ENCODE measurements around the gene PSMB1. TPM values are rescaled to one million over a fixed set of nuclear protein-coding genes. Genes with fewer than 3 reads are reported as not detected.

Gene PSMB1
- total and polyA plus RNA-seq, 9 of the 15 experiments (the other 6 are each of a cell fraction or from before 2014, with no cell fraction given): 447 to 2,953 (median 884) TPM

- TF ChIP-seq, protein P1, sequence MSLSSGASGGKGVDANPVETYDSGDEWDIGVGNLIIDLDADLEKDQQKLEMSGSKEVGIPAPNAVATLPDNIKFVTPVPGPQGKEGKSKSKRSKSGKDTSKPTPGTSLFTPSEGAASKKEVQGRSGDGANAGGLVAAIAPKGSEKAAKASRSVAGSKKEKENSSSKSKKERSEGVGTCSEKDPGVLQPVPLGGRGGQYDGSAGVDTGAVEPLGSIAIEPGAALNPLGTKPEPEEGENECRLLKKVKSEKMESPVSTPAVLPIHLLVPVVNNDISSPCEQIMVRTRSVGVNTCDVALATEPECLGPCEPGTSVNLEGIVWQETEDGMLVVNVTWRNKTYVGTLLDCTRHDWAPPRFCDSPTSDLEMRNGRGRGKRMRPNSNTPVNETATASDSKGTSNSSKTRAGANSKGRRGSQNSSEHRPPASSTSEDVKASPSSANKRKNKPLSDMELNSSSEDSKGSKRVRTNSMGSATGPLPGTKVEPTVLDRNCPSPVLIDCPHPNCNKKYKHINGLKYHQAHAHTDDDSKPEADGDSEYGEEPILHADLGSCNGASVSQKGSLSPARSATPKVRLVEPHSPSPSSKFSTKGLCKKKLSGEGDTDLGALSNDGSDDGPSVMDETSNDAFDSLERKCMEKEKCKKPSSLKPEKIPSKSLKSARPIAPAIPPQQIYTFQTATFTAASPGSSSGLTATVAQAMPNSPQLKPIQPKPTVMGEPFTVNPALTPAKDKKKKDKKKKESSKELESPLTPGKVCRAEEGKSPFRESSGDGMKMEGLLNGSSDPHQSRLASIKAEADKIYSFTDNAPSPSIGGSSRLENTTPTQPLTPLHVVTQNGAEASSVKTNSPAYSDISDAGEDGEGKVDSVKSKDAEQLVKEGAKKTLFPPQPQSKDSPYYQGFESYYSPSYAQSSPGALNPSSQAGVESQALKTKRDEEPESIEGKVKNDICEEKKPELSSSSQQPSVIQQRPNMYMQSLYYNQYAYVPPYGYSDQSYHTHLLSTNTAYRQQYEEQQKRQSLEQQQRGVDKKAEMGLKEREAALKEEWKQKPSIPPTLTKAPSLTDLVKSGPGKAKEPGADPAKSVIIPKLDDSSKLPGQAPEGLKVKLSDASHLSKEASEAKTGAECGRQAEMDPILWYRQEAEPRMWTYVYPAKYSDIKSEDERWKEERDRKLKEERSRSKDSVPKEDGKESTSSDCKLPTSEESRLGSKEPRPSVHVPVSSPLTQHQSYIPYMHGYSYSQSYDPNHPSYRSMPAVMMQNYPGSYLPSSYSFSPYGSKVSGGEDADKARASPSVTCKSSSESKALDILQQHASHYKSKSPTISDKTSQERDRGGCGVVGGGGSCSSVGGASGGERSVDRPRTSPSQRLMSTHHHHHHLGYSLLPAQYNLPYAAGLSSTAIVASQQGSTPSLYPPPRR (CRISPR knock-in tag; IDR thresholded peaks at IDR 0.05; ENCODE audit: borderline replicate concordance): no peak
- no peak for TF ChIP-seq ZMIZ1 (IDR thresholded peaks at IDR 0.05; ENCODE audit: low read depth in 2 of 2, low read length in 2 of 2)
- TF ChIP-seq NFIX (CRISPR knock-in tag; IDR thresholded peaks at IDR 0.05; ENCODE audit: low read depth): no peak
- TF ChIP-seq RBFOX2 (IDR thresholded peaks at IDR 0.05; ENCODE audit: low read depth, low read length): no peak
- TF ChIP-seq FOXA3 (CRISPR knock-in tag; conservative IDR thresholded peaks at IDR 0.05 in 1 of 2, IDR thresholded peaks at IDR 0.05 in 1 of 2): no peak
- TF ChIP-seq SREBF1 (IDR thresholded peaks at IDR 0.05; ENCODE audit: borderline replicate concordance, low read depth, low read length): no peak
- TF ChIP-seq ZBTB2 (IDR thresholded peaks at IDR 0.05): no peak
- TF ChIP-seq ZC3H4 (CRISPR knock-in tag; IDR thresholded peaks at IDR 0.05; ENCODE audit: borderline replicate concordance): no peak
- TF ChIP-seq HBP1 (CRISPR knock-in tag; IDR thresholded peaks at IDR 0.05): no peak
- TF ChIP-seq MTA2 (IDR thresholded peaks at IDR 0.05; ENCODE audit: low read depth): no peak
- 0 out of 2 replicates have a peak, but pooled peaks have one; percentile 28 for TF ChIP-seq GATA2 (CRISPR knock-in tag; IDR thresholded peaks at IDR 0.05)
- no peak for TF ChIP-seq TAL1 (IDR thresholded peaks at IDR 0.05)
- TF ChIP-seq SRSF9 (IDR thresholded peaks at IDR 0.05; ENCODE audit: borderline replicate concordance, low read depth, low read length): no peak
- TF ChIP-seq ZBTB5 (IDR thresholded peaks at IDR 0.05): no peak
These were observed 37.6 kb upstream of the PSMB1 start (continued) for GRCh38 chr6:170590725-170591124.

Data from K562 (cell line).